Measurements from ENCODE around the gene GRIK2.

- no peak for TF ChIP-seq CTCF (IDR thresholded peaks at IDR 0.05)
- no peak for TF ChIP-seq ZFX (IDR thresholded peaks at IDR 0.05; ENCODE audit: borderline replicate concordance)
Observed at GRCh38 chr6:101655109-101655508, 261.6 kb downstream of the GRIK2 start.
